ENCODE data around the gene DGKZ.
A peak's percentile ranks its signal among the peaks of the same experiment; 100 is the strongest.
"Not testable (repeated sequence)": the region's sequence is repeated elsewhere in the genome, so short reads cannot be mapped to it uniquely, and the experiment has no call there.

DGKZ gene, protein sequence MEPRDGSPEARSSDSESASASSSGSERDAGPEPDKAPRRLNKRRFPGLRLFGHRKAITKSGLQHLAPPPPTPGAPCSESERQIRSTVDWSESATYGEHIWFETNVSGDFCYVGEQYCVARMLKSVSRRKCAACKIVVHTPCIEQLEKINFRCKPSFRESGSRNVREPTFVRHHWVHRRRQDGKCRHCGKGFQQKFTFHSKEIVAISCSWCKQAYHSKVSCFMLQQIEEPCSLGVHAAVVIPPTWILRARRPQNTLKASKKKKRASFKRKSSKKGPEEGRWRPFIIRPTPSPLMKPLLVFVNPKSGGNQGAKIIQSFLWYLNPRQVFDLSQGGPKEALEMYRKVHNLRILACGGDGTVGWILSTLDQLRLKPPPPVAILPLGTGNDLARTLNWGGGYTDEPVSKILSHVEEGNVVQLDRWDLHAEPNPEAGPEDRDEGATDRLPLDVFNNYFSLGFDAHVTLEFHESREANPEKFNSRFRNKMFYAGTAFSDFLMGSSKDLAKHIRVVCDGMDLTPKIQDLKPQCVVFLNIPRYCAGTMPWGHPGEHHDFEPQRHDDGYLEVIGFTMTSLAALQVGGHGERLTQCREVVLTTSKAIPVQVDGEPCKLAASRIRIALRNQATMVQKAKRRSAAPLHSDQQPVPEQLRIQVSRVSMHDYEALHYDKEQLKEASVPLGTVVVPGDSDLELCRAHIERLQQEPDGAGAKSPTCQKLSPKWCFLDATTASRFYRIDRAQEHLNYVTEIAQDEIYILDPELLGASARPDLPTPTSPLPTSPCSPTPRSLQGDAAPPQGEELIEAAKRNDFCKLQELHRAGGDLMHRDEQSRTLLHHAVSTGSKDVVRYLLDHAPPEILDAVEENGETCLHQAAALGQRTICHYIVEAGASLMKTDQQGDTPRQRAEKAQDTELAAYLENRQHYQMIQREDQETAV

GRCh38 chr11:46346886-46347636, at the start of gene DGKZ:
Gene DGKZ (plus strand): TSS chr11:46347463. CDS start chr11:46347660, 197 bp downstream.
- DNase-seq (ENCODE audit: low read depth in 2 of 2) = peak; percentile 81 to 84

GRCh38 chr11:46298699-46299433, 48.4 kb upstream of the DGKZ start:
- no peak for DNase-seq (ENCODE audit: low read depth in 2 of 2)

DNA sequence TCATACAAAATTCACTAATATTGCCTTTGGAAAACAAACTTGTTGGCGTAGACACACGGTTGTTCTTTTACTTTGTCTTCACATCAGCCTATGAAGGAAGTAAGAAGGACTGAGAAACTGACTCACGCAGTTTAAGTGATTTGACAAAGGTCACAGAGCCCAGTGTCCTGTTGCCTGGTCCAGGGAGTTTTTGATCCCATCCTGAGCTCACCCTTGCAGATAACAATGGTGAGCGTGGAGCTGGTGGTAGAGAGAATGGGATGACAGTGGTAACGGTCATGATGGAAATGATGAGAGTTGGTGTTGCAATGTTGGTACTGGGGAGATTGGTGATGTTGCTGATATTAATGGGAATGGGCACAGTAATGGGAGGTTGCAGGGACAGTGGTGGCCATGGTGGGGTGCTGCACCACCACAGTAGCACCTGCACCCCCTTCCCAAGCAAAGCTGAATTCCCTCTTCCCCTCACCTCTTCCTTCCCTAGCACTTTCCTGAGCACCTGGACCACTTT, 47.8 kb upstream of the DGKZ start:
- DNase-seq (ENCODE audit: low read depth in 2 of 2) = no peak

DNA sequence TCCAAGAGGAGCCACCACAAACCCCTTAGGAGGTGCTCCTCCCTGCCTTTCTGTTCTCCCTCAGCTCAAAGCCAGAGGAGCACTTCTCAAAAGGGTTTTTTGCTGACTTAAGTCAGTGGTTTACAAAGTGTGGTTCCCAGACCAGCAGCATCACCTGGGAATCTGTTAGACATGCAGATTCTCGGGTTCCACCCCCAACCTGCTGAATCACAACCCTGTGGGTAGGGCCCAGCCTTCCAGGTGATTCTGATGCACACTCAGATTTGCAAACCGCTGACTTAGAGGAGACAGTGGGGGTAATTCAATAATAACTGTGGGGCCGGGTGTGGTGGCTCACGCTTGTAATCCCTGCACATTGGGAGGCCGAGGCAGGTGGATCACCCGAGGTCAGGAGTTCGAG, 47.0 kb upstream of the DGKZ start:
- DNase-seq (ENCODE audit: low read depth in 2 of 2) = peak in 1 of 2 donors; percentile 28

- no peak for DNase-seq (ENCODE audit: low read depth in 2 of 2)
Measured at GRCh38 chr11:46302866-46303265, 44.4 kb upstream of the DGKZ start.

- DNase-seq (ENCODE audit: low read depth in 2 of 2) = not testable (repeated sequence)
Measured at GRCh38 chr11:46304036-46304435, 43.2 kb upstream of the DGKZ start.

DNA sequence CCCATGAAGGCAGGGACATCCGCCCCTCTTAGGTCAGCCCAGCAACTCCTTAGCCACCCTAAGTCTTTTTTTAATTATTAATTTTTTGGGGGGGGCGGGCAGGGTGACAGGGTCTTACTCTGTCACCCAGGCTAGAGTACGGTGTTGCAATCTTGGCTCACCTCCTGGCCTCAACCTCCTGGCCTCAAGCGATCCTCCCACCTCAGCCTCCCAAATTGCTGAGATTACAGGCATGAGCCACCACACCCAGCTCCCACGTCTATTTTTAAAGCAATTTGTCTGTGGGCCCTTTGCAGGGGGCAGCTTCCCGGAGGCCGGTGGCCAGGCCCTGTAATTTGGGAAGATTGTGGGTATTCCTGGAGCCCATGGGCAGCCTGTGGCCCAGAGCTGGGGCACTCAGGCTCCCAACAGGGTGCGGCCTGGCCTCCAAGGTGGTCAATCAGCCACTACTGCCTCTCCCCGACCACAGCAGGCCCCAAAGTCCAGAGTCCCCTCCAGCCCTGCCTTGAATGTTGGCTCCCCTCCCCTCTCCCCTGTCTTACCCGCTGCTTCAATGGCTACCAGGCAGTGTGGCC, 42.6 kb upstream of the DGKZ start:
- no peak for DNase-seq (ENCODE audit: low read depth in 2 of 2)

- DNase-seq (ENCODE audit: low read depth in 2 of 2) = no peak
Measured at GRCh38 chr11:46305295-46305694, 42.0 kb upstream of the DGKZ start.

DNA sequence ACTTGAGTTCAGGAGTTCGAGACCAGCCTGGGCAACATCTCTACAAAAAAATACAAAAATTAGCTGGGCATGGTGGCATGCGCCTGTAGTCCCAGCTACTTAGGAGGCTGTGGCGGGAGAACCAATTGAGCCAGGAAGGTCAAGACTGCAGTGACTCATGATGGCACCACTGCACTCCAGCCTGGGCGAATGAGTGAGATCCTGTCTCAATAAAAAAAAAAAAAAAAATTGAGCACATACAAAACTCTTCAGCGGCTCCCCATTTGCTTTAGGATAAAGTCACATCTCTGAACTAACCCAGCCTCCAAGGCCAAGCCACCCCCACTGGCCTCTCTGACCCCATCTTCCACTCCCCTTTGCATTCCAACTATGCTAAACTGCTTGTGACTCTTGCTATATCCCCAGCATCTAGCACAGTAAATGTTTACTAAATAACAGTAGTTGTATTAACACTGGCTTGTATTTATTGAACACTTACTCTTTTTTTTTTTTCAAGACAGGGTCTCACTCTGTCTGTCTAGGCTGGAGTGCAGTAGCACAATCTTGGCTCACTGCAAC, 40.9 kb upstream of the DGKZ start:
- DNase-seq (ENCODE audit: low read depth in 2 of 2) = no peak

DNA sequence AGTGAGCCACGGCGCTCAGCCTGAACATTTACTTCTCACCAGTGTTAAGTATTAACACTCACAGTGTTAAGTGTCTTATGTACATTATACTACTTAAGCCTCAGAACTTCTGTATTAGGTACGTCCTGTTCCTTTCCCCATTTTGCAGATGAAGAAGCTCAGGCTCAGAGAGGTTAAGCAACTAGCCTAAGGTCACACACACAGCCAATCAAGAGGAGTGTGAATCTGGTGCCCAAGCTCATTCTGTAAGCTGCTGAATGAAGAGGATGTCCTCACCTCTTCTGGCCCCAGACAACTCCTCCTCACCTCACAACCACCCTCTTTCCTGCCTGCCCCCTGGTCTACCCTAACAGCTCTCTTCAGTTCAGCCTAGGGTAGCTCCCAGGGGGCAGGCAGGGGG, 39.9 kb upstream of the DGKZ start:
- DNase-seq (ENCODE audit: low read depth in 2 of 2) = no peak

DNA sequence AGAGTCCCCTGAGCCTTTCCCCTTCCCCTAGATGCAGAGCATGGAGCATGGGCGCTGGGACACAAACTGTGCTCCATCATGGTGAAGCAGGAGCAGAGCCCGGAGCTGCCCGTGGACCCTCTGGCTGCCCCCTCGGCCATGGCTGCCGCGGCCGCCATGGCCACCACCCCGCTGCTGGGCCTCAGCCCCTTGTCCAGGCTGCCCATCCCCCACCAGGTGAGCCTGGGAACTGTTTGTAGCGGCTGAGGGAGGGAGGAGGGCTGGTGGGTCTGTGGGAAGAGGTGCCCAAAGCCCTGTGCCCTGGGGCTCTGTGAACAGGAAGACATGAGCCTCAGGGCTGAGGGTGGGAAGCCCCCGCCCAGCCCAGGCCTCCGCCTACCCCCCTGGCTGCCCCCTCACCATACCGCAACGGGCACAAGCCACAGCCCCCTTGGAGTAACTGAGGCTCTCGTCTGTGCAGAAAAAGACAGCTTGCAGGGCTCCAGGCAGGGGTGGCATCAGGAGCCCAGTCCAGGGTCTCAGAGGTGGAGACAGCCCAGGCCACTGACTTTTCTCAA, 39.4 kb upstream of the DGKZ start:
- DNase-seq (ENCODE audit: low read depth in 2 of 2) = no peak

DNA sequence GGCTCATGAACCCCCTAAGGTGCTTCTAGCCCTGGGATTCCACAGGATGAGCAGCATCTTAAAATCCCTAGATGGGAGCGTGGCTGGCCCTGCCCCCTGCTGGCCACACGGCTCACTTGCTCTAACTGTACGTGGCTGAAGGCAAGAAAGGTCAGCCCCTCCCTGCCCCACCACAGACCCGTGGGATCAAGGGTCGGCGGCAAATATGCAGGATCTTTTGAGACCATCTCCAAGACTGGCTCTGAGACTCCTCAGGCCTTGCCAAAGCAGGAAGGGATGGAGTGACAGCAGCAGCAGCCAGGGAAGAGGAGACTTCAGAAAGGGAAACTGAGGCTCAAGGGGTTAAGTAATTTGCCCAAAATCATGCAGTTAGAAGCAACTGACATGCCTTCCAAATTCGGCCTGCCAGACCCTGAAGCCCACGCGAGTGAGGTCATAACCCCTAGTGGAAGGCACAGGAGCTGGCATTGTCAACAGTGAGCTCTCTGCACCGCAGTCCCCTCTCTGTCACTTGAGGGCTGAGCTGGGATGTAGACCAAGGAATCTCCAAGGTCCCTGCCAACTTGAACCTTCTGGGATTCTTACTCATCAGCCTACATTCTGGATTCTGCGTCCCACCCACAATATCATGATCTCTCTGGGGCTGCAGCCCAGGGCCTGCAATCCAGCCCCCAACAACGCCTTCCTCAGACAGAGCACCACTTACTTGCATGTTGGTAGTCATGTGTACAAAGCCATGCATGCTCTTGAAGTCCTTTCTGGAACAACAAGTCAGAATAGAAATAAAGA, 38.4 kb upstream of the DGKZ start:
- DNase-seq (ENCODE audit: low read depth in 2 of 2) = peak; percentile 62 to 63

DNA sequence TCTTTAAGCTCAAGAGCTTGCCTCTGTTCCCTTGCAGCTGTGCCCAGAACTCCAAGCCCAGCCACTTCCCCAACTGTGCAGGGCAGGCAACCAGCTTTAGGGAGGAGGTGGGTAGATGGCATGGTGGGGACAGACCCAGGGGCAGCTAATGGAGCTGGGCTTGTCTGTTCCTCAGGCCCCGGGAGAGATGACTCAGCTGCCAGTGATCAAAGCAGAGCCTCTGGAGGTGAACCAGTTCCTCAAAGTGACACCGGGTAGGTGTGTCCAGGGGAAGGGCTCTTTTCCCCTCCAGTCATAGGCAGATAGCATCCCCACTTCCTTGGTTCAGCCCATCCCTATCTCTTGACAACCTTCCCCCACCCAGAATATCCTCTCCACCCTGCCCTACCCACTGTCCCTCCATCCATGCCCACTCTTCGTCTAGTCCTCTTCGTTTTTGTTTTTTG, 37.4 kb upstream of the DGKZ start:
- no peak for DNase-seq (ENCODE audit: low read depth in 2 of 2)

GRCh38 chr11:46315033-46315738, 32.1 kb upstream of the DGKZ start:
- peak; percentile 66 to 77 for DNase-seq (ENCODE audit: low read depth in 2 of 2)

DNA sequence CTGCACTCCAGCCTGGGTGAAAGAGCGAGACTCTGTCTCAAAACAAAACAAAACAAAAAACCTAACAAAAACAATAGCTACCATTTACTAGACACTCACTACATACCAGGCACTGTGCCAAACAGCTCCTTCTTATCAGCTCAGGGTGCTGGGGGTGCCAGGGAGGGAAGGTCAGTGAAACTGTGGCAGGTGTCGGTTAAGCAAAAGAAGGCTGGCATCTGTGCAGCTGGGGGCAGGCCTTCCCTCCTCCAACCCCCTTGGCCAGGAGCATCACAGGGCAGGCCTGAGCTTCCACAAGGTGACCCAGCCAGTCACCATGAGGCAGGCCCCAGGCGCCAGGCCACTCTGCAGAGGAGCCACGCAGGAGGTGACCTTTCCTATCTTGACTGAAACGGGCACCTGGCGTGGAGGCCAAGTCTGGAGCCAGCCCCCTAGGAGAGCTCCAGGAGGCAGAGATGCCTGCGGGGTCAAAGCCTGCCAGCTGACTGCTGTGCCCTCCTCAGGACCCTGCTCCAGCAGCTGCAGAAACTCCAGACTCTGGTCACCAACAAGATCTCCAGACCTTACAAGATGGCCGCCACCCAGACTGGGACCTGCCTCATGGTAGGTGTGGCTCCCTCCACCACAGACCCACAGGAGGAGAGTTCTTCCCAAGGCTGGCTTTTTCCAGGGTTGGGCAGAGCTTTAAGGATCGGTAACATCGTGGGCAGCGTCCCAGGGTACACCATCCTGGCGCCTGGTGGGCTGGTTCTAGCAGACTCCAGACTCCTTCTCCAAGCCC, 31.3 kb upstream of the DGKZ start:
- DNase-seq (ENCODE audit: low read depth in 2 of 2) = no peak

GRCh38 chr11:46319074-46319453, 28.2 kb upstream of the DGKZ start:
- DNase-seq (ENCODE audit: low read depth in 2 of 2) = no peak

DNA sequence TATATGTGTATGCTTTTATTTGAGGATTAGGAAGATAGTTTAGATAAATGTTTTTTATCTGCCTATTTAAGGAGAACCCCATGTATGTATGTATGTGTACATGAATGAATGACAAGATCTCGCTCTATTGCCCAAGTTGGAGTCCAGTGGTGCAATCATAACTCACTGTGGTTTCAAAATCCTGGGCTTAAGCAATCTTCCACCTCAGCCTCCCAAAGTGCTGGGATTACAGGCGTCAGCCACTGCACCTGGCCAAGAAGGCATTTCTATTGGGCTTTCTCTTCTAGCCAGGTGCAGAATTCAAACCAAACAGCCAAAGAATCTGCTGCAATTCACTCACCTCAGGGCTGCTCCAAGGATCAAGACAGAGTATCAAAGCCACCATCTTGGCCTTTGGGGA, 25.5 kb upstream of the DGKZ start:
- DNase-seq (ENCODE audit: low read depth in 2 of 2) = no peak

- DNase-seq (ENCODE audit: low read depth in 2 of 2) = no peak
Measured at GRCh38 chr11:46322759-46323158, 24.5 kb upstream of the DGKZ start.
